Stimulated activated CD8-positive, alpha-beta memory T cell treated with anti-CD3 and anti-CD28 coated beads, Interleukin-15, amount 100 ng/mL, for 1 hour (primary cell): Measurements from ENCODE around the gene TRPM3.

Experiments used
- DNase-seq: peaks from one replicate; pipeline ENCODE4 v3.0.0-alpha.2; 2020; ENCODE audit warnings: low read depth

TRPM3 gene

DNA sequence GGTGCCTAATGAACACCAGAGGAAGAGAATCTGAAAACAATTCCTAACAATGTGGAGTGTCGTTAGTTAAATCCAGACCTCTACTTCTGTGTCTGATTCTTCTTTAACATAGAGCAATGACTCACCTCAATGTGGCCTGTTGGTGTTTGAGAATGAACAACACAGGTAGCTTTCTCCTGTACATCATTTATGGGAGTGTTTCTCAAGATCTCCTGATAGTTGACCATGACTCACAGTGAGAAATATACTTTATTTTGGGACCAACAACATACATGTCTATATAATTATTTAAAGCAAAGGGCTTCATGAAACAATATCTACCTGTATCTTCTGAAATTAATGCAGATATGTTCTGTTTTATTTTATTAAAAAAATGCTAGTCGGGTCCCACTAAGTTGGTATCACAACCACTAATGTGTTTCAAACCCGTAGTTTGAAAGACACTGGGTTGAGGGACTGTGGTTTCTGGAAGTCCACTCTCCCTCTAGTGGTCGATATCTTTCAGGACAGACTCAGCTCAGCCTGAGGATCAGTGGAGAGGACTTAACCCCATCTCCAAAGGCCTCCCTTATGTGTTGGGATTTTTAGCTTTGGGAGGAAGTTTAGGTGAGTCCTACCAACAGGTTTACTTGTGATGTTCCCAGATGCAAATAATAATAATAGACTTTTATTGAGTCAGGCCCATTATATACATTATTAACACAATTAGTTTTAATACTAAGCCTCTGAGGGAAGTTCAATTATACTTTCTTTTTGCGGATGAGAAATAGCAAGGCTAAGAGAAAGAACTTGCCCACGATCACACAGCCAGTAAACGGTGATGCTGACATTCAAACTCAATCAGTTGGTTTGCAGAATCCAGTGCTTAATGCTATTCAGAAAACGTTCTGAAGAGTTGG, 636.9 kb downstream of the TRPM3 start:
- no peak for DNase-seq

- no peak for DNase-seq
Measured at GRCh38 chr9:70481471-70481870, 640.0 kb downstream of the TRPM3 start.

DNA sequence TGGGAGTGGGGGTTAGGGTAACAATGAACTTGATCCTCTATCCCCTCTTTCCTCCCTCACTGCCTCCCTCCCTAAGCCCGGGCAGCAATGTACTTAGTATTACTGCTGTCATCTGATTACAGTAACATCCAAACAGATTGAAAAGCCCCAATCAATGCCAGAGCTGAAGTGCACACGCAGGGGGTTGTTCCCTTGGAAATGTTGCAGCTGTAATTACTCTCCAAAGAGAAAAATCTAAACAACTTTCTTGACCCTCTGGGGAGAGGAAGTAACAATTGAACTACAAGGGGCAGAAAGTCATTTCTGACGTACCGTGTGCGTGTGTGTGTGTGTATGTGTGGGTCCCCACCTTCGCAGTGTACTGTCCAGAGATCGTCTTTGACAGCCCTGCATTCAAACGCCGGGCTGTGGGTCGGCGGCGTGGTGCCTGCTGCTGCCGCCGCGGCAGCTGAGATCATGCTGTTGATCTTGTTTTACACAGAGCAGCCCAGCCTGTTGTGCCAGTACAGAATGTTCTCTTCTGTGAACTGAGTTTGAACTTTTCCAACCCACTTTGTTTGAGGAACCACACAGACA, 640.9 kb downstream of the TRPM3 start:
- DNase-seq = no peak

- no peak for DNase-seq
Measured at GRCh38 chr9:70479880-70480291, 641.5 kb downstream of the TRPM3 start.
